ENCODE measurements around the gene GATC.

The GATC gene

GRCh38 chr12:120498870-120499515, 52.7 kb downstream of the GATC start:
- no peak overlapping the region for H3K4me3 ChIP-seq (ENCODE audit: low read length)
- H3K9me3 ChIP-seq (ENCODE audit: control insufficient read depth, insufficient read depth, low read length) = no peaks in the 10 kb centered on the region
- no peaks in the 10 kb centered on the region for H3K4me1 ChIP-seq (ENCODE audit: control insufficient read depth, insufficient read depth, low read length)
- DNase-seq (ENCODE audit: low read depth, low spot score) = no peak
- peaks cover 5% of the 10 kb centered on the region; the same call in 1 of the 2 replicates for H3K36me3 ChIP-seq (ENCODE audit: control insufficient read depth, insufficient read depth, low read length)
- no peaks in the 10 kb centered on the region for H3K27me3 ChIP-seq (ENCODE audit: control insufficient read depth, insufficient read depth, low read length)
- WGBS (ENCODE audit: insufficient coverage, insufficient read length) = no CpG with 5 or more reads among the region's 3 CpGs
- no peak overlapping the region for H3K27ac ChIP-seq (ENCODE audit: low read length)

- H3K27ac ChIP-seq (ENCODE audit: low read length) = no peak overlapping the region
- H3K4me1 ChIP-seq (ENCODE audit: control insufficient read depth, insufficient read depth, low read length) = peaks cover 2% of the 10 kb centered on the region; the same call in 1 of the 2 replicates
- H3K27me3 ChIP-seq (ENCODE audit: control insufficient read depth, insufficient read depth, low read length) = no peaks in the 10 kb centered on the region
- WGBS (ENCODE audit: insufficient coverage, insufficient read length) = no CpG with 5 or more reads among the region's 1 CpG
- no peak overlapping the region for H3K4me3 ChIP-seq (ENCODE audit: low read length)
- H3K9me3 ChIP-seq (ENCODE audit: control insufficient read depth, insufficient read depth, low read length) = no peaks in the 10 kb centered on the region
- DNase-seq (ENCODE audit: low read depth, low spot score) = no peak
- H3K36me3 ChIP-seq (ENCODE audit: control insufficient read depth, insufficient read depth, low read length) = peaks cover 5% of the 10 kb centered on the region; the same call in 1 of the 2 replicates
These were observed 54.3 kb downstream of the GATC start for GRCh38 chr12:120500581-120500980.

GRCh38 chr12:120504587-120504986, 58.3 kb downstream of the GATC start:
- H3K36me3 ChIP-seq (ENCODE audit: control insufficient read depth, insufficient read depth, low read length) = peaks cover 3% of the 10 kb centered on the region; the same call in 1 of the 2 replicates
- H3K27me3 ChIP-seq (ENCODE audit: control insufficient read depth, insufficient read depth, low read length) = no peaks in the 10 kb centered on the region
- WGBS (ENCODE audit: insufficient coverage, insufficient read length) = no CpG with 5 or more reads among the region's 4 CpGs
- peaks cover 2% of the 10 kb centered on the region; the same call in 1 of the 2 replicates for H3K4me1 ChIP-seq (ENCODE audit: control insufficient read depth, insufficient read depth, low read length)
- no peaks in the 10 kb centered on the region for H3K9me3 ChIP-seq (ENCODE audit: control insufficient read depth, insufficient read depth, low read length)
- no peak overlapping the region for H3K27ac ChIP-seq (ENCODE audit: low read length)
- no peak overlapping the region for H3K4me3 ChIP-seq (ENCODE audit: low read length)
- DNase-seq (ENCODE audit: low read depth, low spot score) = no peak

- DNase-seq (ENCODE audit: low read depth, low spot score) = no peak
- Histone ChIP-seq H3K4me3 (ENCODE audit: low read length) (no peak overlapping the region), H3K36me3 (ENCODE audit: control insufficient read depth, insufficient read depth, low read length) (peaks cover 6% of the 10 kb centered on the region; the same call in 1 of the 2 replicates), H3K4me1 (ENCODE audit: control insufficient read depth, insufficient read depth, low read length) (peaks cover 2% of the 10 kb centered on the region; the same call in 1 of the 2 replicates), H3K27me3 (ENCODE audit: control insufficient read depth, insufficient read depth, low read length) (no peaks in the 10 kb centered on the region), H3K9me3 (ENCODE audit: control insufficient read depth, insufficient read depth, low read length) (no peaks in the 10 kb centered on the region), H3K27ac (ENCODE audit: low read length) (no peak overlapping the region)
- no CpG with 5 or more reads among the region's 8 CpGs for WGBS (ENCODE audit: insufficient coverage, insufficient read length)
These were observed 62.3 kb downstream of the GATC start for GRCh38 chr12:120508537-120508936.

All from iPS DF 6.9 (cell line).